Esophagus mucosa (tissue), 1 donor: ENCODE measurements around the gene PPP1CA. TPM values are rescaled to one million over a fixed set of nuclear protein-coding genes. Genes with fewer than 3 reads are reported as not detected.
"Not testable (repeated sequence)": the region's sequence is repeated elsewhere in the genome, so short reads cannot be mapped to it uniquely, and the experiment has no call there.

ENCODE experiments used
- ATAC-seq: fragments of 200-7000 bp; cut with Tn5 transposase; one replicate; pipeline ENCODE4 v1.9.1; 2020
- total RNA-seq: library from RNA; stranded (reverse); gene quantifications from one replicate; pipeline ENCODE4 v1.2.4, GENCODE V29; 2023
- donor health status: DM: yes; HTN: yes; CAD: no.

PPP1CA gene
- total RNA-seq, 1 donor from 2014 or later: 188 TPM

- ATAC-seq: no peak
These were observed 15.0 kb upstream of the PPP1CA start for GRCh38 chr11:67416416-67417335.

GRCh38 chr11:67415501-67416304, 14.0 kb upstream of the PPP1CA start, which contains the start of gene CARNS1:
TSS of gene CARNS1 (plus strand) at chr11:67415678. CDS start at chr11:67416200, 522 bp downstream.
- ATAC-seq: no peak

- no peak for ATAC-seq
These were observed 11.7 kb upstream of the PPP1CA start for GRCh38 chr11:67413266-67413849.

GRCh38 chr11:67412495-67413179, 11.0 kb upstream of the PPP1CA start:
- no peak for ATAC-seq

- no peak for ATAC-seq
These were observed 10.1 kb upstream of the PPP1CA start for GRCh38 chr11:67411785-67412152.

GRCh38 chr11:67410984-67411784, 9.5 kb upstream of the PPP1CA start:
- no peak for ATAC-seq

- ATAC-seq: no peak
These were observed 8.7 kb upstream of the PPP1CA start for GRCh38 chr11:67410369-67410831.

- ATAC-seq: peak; percentile 4
These were observed 8.2 kb upstream of the PPP1CA start for GRCh38 chr11:67409781-67410368.

GRCh38 chr11:67409261-67409666, 7.6 kb upstream of the PPP1CA start:
- ATAC-seq: peak; percentile 17

GRCh38 chr11:67408437-67409200, 7.0 kb upstream of the PPP1CA start:
- no peak for ATAC-seq

- no peak for ATAC-seq
These were observed 6.1 kb upstream of the PPP1CA start for GRCh38 chr11:67407688-67408163.

- no peak for ATAC-seq
These were observed 5.5 kb upstream of the PPP1CA start for GRCh38 chr11:67406969-67407687.

- ATAC-seq: no peak
These were observed 4.8 kb upstream of the PPP1CA start for GRCh38 chr11:67406420-67406968.

GRCh38 chr11:67405688-67406339, 4.2 kb upstream of the PPP1CA start:
- no peak for ATAC-seq

- ATAC-seq: no peak
These were observed 3.5 kb upstream of the PPP1CA start for GRCh38 chr11:67405196-67405567.

GRCh38 chr11:67404515-67405195, 3.0 kb upstream of the PPP1CA start:
- no peak for ATAC-seq

GRCh38 chr11:67403085-67403484, 1.4 kb upstream of the PPP1CA start:
- ATAC-seq: not testable (repeated sequence)
